ENCODE results near the gene RPP30.
"Not testable (repeated sequence)": the region's sequence is repeated elsewhere in the genome, so short reads cannot be mapped to it uniquely, and the experiment has no call there.

RPP30 gene

DNA sequence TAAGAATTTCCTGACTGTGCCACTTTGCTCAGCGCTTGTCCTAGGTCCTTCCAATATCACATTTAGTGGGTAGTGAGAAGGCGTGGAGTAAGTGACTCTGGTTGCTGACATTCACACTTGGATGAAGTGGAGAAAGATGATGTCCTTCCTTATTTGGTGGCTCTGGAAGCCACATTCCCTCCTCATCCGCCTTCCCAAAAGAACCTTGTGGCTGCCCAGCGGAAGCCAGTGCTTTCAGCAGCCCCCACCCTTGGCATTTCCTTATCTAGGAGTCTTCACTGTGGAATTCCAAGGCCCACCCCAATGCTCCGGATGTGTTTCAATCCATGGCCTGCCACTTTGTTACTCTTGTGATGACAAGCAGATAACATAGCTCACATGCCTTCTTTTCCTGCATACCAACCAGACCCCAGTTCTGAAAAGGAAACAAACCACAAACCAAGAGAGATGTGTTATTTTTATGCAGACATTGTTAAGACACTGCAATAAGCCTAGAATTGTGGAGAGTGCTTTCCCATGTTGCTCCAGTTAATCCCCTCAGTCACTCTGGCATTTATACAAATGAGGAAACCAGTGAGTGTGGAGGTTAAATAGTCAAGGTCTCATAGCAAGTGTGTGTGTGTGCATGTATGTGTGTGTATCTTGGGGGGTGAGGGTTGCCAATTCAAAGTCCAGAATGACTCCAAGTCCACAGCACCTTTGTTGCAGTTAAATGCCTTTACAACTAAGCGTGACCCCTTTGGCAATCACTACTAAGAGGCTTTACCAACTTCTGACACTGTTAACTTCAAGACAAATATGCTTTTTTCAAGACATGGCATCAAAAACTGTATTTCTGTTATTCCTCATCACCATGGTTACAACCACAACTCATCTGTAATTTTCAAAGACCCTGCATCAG, 59.4 kb downstream of the RPP30 start:
- DNase-seq (ENCODE audit: low read depth), result no peak
- TF ChIP-seq, protein P1, sequence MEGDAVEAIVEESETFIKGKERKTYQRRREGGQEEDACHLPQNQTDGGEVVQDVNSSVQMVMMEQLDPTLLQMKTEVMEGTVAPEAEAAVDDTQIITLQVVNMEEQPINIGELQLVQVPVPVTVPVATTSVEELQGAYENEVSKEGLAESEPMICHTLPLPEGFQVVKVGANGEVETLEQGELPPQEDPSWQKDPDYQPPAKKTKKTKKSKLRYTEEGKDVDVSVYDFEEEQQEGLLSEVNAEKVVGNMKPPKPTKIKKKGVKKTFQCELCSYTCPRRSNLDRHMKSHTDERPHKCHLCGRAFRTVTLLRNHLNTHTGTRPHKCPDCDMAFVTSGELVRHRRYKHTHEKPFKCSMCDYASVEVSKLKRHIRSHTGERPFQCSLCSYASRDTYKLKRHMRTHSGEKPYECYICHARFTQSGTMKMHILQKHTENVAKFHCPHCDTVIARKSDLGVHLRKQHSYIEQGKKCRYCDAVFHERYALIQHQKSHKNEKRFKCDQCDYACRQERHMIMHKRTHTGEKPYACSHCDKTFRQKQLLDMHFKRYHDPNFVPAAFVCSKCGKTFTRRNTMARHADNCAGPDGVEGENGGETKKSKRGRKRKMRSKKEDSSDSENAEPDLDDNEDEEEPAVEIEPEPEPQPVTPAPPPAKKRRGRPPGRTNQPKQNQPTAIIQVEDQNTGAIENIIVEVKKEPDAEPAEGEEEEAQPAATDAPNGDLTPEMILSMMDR (IDR thresholded peaks at IDR 0.05; ENCODE audit: low read depth, low read length, missing control alignments), result no peak
- no peak overlapping the region for H3K4me3 ChIP-seq (ENCODE audit: low read depth, low read length)

- TF ChIP-seq, protein P1 (IDR thresholded peaks at IDR 0.05; ENCODE audit: low read depth, low read length, missing control alignments), result no peak
- H3K4me3 ChIP-seq (ENCODE audit: low read depth, low read length), result no peak overlapping the region
- DNase-seq (ENCODE audit: low read depth), result no peak
Measured at GRCh38 chr10:90935581-90936275, 64.0 kb downstream of the RPP30 start.

DNA sequence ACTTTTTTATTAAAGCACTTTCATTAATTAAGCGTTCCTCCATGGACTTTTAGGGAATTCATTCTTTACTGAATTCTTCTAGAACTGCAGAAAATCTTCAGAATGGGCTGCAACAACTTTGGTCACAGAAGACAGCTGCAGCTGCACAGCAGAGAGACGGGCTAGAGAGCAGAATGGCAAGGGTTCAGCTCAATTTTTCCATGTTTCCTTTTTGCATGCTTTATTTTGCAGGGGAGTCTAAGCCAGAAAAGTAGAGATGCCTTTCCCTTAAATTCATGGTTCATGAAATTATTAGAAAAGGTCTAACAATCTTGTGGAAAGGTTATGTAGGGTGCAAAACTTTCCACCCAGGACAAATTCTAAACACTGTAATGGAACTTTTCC, 64.5 kb downstream of the RPP30 start:
- no peak for DNase-seq (ENCODE audit: low read depth)
- TF ChIP-seq, protein P1 (IDR thresholded peaks at IDR 0.05; ENCODE audit: low read depth, low read length, missing control alignments), result no peak
- no peak overlapping the region for H3K4me3 ChIP-seq (ENCODE audit: low read depth, low read length)

- TF ChIP-seq, protein P1 (IDR thresholded peaks at IDR 0.05; ENCODE audit: low read depth, low read length, missing control alignments), result no peak
- DNase-seq (ENCODE audit: low read depth), result no peak
- H3K4me3 ChIP-seq (ENCODE audit: low read depth, low read length), result no peak overlapping the region
Measured at GRCh38 chr10:90937645-90938258, 66.0 kb downstream of the RPP30 start.

DNA sequence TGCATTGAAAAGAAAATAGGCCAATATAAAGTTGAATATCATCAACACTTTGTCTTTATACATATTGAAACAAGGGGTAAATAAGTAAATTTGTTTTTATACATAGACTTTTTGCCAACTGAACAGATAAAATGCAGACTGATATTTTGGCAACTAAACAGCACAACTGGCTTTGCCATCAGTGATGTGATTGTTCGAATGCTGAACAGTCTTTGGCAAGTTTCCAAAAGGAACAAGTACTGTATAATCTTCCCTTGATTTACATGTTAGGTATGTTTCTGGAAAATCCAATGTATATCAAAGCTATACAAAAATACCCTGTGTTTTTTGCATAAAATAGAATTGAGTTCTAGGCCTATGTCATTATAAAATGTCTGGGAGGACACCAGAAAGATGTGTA, 67.3 kb downstream of the RPP30 start:
- DNase-seq (ENCODE audit: low read depth), result no peak
- TF ChIP-seq, protein P1 (IDR thresholded peaks at IDR 0.05; ENCODE audit: low read depth, low read length, missing control alignments), result no peak

DNA sequence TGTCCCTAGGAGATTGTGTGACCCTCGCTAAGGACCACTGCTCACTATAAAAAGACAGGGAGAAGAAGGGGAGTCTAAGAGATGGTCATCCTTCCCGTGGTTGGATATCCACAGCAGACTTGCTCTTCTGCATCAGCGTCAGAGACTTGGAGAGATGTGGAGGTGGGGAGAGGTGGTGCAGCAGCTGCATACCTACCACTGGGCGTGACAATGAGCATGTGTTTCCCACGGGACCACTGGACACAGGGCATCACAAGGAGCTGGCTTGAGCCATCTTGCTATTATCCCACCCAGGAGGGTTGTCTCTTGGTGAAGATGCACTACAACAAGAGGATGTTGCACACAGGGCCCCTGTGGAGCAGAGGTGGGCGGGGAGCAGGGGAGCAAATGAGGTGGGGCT, 67.9 kb downstream of the RPP30 start:
- H3K4me3 ChIP-seq (ENCODE audit: low read depth, low read length), result no peak overlapping the region
- no peak for DNase-seq (ENCODE audit: low read depth)
- TF ChIP-seq, protein P1 (IDR thresholded peaks at IDR 0.05; ENCODE audit: low read depth, low read length, missing control alignments), result no peak

More for the DNA sequence above, 67.3 kb downstream of the RPP30 start:
- H3K4me3 ChIP-seq (ENCODE audit: low read depth, low read length), result no peak overlapping the region

DNA sequence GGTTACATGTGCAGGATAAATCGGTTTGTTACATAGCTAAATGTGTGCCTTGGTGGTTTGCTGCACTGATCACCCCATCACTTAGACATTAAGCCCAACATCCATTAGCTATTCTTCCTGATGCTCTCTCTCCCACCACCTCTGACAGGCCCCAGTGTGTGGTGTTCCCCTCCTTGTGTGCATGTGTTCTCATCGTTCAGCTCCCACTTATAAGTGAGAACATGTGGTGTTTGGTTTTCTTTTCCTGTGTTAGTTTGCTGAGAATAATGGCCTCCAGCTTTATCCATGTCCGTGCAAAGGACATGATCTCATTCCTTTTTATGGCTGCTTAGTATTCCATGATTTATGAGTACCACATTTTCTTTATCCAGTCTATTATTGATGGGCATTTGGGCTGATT, 71.2 kb downstream of the RPP30 start:
- not testable (repeated sequence) for DNase-seq (ENCODE audit: low read depth); H3K4me3 ChIP-seq (ENCODE audit: low read depth, low read length)
